NT2/D1 (cell line): ENCODE measurements around the gene SSTR4.

ENCODE experiments used
- DNase-seq: peaks from one replicate; pipeline ENCODE4 v3.0.0-alpha.2; 2011; ENCODE audit warnings: low read depth, low spot score
- H3K27me3 ChIP-seq: 2 replicates; pipeline ENCODE4 v1.6.0; 2011; ENCODE audit warnings: mild to moderate bottlenecking; ENCODE audit not compliant: insufficient read length, insufficient read depth
- H3K36me3 ChIP-seq: 2 replicates; pipeline ENCODE4 v1.6.1; 2011; ENCODE audit warnings: mild to moderate bottlenecking, low read length, mixed read lengths; ENCODE audit not compliant: insufficient read depth, insufficient read length
- H3K4me1 ChIP-seq: 2 replicates; pipeline ENCODE4 v1.5.1; 2011; ENCODE audit not compliant: insufficient read depth, insufficient read length
- H3K4me3 ChIP-seq: 2 replicates; pipeline ENCODE4 v1.5.1; 2011; ENCODE audit warnings: low read depth; ENCODE audit not compliant: insufficient read length
- H3K9ac ChIP-seq: 2 replicates; pipeline ENCODE4 v1.6.0; 2011; ENCODE audit warnings: low read depth; ENCODE audit not compliant: insufficient read length
- H3K9me3 ChIP-seq: 2 replicates; pipeline ENCODE4 v1.5.1; 2011; ENCODE audit warnings: mild to moderate bottlenecking, low read length; ENCODE audit not compliant: insufficient read depth
- SUZ12 ChIP-seq: IDR thresholded peaks from 2 replicates; pipeline ENCODE4 v1.6.1; 2011; ENCODE audit not compliant: insufficient read length, insufficient read depth; ENCODE audit errors: extremely low read depth
- YY1 ChIP-seq: IDR thresholded peaks from 2 replicates; pipeline ENCODE4 v1.6.1; 2011; ENCODE audit not compliant: insufficient read length, insufficient read depth
- ZNF274 ChIP-seq: IDR thresholded peaks from 2 replicates; pipeline ENCODE4 v1.6.1; 2011; ENCODE audit warnings: mild to moderate bottlenecking, low read depth, low read length

SSTR4 gene

DNA sequence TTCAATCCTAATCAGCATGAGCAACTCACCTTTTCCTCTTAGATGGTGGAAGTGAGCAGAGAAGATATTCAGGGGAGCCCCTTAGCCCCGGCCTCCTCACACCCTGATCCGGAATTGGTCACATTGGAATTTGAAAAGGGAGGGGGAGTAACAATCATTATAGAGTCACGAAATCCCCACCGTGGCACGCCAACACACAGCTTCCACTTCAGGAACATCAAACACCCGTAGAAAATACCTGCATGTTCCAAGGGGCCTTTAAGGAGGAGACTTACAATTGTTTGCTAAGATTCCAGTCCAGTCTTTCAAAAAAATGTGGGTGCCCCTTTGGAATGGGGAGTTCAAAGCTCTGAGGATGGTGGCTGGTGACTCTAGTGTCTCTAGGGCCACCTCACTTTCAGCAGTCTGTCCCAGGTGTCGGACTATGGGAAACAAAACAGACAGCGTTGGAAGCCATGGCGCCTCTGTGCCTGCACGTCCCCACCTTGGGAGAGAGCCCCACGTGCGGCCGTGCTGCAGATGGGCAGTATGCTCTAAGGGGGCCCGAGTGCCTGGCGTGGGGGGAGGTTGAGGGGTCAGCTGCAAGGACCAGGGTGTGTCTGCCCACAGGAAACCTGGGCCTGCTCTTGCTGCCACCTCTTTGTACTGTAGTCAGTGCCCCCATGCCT, 48.6 kb downstream of the SSTR4 start:
- H3K9ac ChIP-seq = no peak overlapping the region
- TF ChIP-seq YY1 (no peak), ZNF274 (no peak), SUZ12 (no peak)
- peaks cover 2% of the 10 kb centered on the region for H3K4me1 ChIP-seq
- no peak overlapping the region for H3K4me3 ChIP-seq
- no peak for DNase-seq
- no peaks in the 10 kb centered on the region for H3K36me3 ChIP-seq
- H3K9me3 ChIP-seq = no peaks in the 10 kb centered on the region
- H3K27me3 ChIP-seq = no peaks in the 10 kb centered on the region

GRCh38 chr20:23084282-23084844, 49.3 kb downstream of the SSTR4 start:
- DNase-seq = no peak
- no peaks in the 10 kb centered on the region for H3K9me3 ChIP-seq
- H3K27me3 ChIP-seq = no peaks in the 10 kb centered on the region
- TF ChIP-seq YY1 (no peak), SUZ12 (no peak), ZNF274 (no peak)
- H3K4me1 ChIP-seq = peaks cover 2% of the 10 kb centered on the region
- H3K4me3 ChIP-seq = no peak overlapping the region
- H3K36me3 ChIP-seq = no peaks in the 10 kb centered on the region
- H3K9ac ChIP-seq = no peak overlapping the region

DNA sequence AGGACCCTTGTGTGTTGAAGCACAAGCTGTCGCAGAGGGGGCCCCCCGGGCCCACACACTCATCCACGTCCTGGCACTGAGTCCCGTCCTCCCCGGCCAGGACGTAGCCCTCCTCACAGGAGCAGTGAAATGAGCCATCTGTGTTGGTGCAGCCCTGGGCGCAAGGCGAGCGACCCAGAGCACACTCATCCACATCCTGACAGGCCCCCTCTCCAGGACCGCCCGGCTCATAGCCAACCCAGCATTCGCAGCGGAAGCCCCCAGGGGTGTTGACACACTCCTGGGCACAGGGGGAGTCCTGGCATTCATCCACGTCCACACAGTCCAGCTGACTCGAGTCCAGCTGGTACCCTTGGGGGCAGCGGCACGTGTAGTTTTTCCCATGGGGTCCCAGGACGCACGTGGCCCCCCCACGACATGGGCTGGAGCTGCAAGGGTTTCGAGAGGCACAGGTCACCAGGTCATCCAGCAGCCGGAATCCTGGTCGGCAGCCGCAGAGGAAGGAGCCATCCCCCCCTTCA, 49.8 kb downstream of the SSTR4 start:
- Histone ChIP-seq H3K36me3 (no peaks in the 10 kb centered on the region), H3K4me3 (no peak overlapping the region), H3K9ac (no peak overlapping the region), H3K4me1 (peaks cover 2% of the 10 kb centered on the region), H3K27me3 (no peaks in the 10 kb centered on the region), H3K9me3 (no peaks in the 10 kb centered on the region)
- no peak for DNase-seq
- TF ChIP-seq YY1 = no peak
- no peak for TF ChIP-seq ZNF274
- TF ChIP-seq SUZ12 = no peak

GRCh38 chr20:23085436-23086055, 50.4 kb downstream of the SSTR4 start:
- H3K4me1 ChIP-seq = peaks cover 2% of the 10 kb centered on the region
- H3K4me3 ChIP-seq = no peak overlapping the region
- DNase-seq = no peak

DNA sequence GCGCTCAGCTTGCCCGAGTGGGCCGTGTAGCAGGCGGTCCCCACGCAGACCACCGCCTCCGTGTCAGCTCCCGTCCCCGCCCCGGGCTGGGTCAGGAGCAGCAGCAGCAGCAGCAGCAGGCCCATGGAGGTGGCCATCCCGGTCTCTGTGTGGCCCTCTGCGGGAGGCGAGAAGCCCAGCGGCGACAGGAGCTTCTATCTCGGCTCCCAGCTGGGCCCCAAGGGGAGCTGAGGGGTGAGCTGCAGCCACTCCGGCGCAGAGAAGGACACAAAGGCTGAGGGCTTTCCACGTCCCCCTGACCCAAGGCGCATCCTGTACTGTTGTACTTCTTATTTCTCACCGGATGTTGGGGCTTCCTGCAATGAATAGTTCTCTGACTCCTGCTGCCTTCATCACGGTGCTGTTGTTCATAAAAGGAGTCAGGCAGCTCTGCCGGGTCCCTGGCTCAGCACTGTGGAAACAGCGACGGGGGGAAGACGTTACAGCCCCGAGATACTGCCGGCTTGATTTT, 51.0 kb downstream of the SSTR4 start, which contains the start of gene CD93:
CD93 (minus strand) TSS at position 269 of the 511 bp plus-strand sequence; CDS start at position 137, 132 bp downstream.
- Histone ChIP-seq H3K4me3 (no peak within 1 kb of the TSS), H3K9ac (no peak within 1 kb of the TSS), H3K27me3 (no peaks in the 10 kb centered on the region), H3K36me3 (no peaks in the 10 kb centered on the region), H3K4me1 (peaks cover 2% of the 10 kb centered on the region), H3K9me3 (no peaks in the 10 kb centered on the region)
- TF ChIP-seq SUZ12 (no peak), ZNF274 (no peak), YY1 (no peak)
- no peak for DNase-seq

More at GRCh38 chr20:23085436-23086055, 50.4 kb downstream of the SSTR4 start:
- H3K9me3 ChIP-seq = no peaks in the 10 kb centered on the region
- H3K27me3 ChIP-seq = no peaks in the 10 kb centered on the region
- H3K36me3 ChIP-seq = no peaks in the 10 kb centered on the region
- H3K9ac ChIP-seq = no peak overlapping the region
- TF ChIP-seq YY1 = no peak
- no peak for TF ChIP-seq SUZ12
- no peak for TF ChIP-seq ZNF274

- no peaks in the 10 kb centered on the region for H3K9me3 ChIP-seq
- TF ChIP-seq ZNF274 = no peak
- no peak for TF ChIP-seq SUZ12
- TF ChIP-seq YY1 = no peak
- no peak overlapping the region for H3K4me3 ChIP-seq
- H3K9ac ChIP-seq = no peak overlapping the region
- H3K36me3 ChIP-seq = no peaks in the 10 kb centered on the region
- H3K27me3 ChIP-seq = no peaks in the 10 kb centered on the region
- no peak for DNase-seq
- peaks cover 6% of the 10 kb centered on the region for H3K4me1 ChIP-seq
These were observed 51.9 kb downstream of the SSTR4 start for GRCh38 chr20:23086931-23087411.

- Histone ChIP-seq H3K4me1 (peaks cover 6% of the 10 kb centered on the region), H3K36me3 (no peaks in the 10 kb centered on the region), H3K4me3 (no peak overlapping the region), H3K9ac (no peak overlapping the region), H3K9me3 (no peaks in the 10 kb centered on the region), H3K27me3 (no peaks in the 10 kb centered on the region)
- no peak for DNase-seq
- TF ChIP-seq ZNF274 (no peak), YY1 (no peak), SUZ12 (no peak)
These were observed 52.6 kb downstream of the SSTR4 start for GRCh38 chr20:23087587-23088251.
